HFFc6 (cell line): ENCODE data around the gene CMSS1. TPM values are rescaled to one million over a fixed set of nuclear protein-coding genes. Genes with fewer than 3 reads are reported as not detected.

ENCODE experiments used
- DNase-seq: peaks from one replicate; pipeline ENCODE4 v3.0.0-alpha.2; 2018
- H3K27ac Mint-ChIP-seq: 2 replicates; pipeline ENCODE4 v1.8.0; 2020; ENCODE audit warnings: mild to moderate bottlenecking, mixed read lengths
- H3K27me3 Mint-ChIP-seq: 2 replicates; pipeline ENCODE4 v1.8.0; 2021; ENCODE audit warnings: mild to moderate bottlenecking, moderate library complexity, mixed read lengths; ENCODE audit not compliant: insufficient read depth
- H3K36me3 Mint-ChIP-seq: 2 replicates; pipeline ENCODE4 v1.8.0; 2021; ENCODE audit warnings: low read depth, mixed read lengths
- H3K4me1 Mint-ChIP-seq: 2 replicates; pipeline ENCODE4 v1.8.0; 2020; ENCODE audit warnings: low read depth, mixed read lengths
- H3K4me3 Mint-ChIP-seq: 2 replicates; pipeline ENCODE4 v1.8.0; 2020; ENCODE audit warnings: mild to moderate bottlenecking, moderate library complexity, mixed read lengths
- H3K9me3 Mint-ChIP-seq: 2 replicates; pipeline ENCODE4 v1.8.0; 2020; ENCODE audit warnings: mild to moderate bottlenecking, mixed read lengths
- CTCF ChIP-seq: fragments of 200-600 bp; sonication (generic); IDR thresholded peaks from 2 replicates; pipeline ENCODE4 v1.5.0; 2021; ENCODE audit warnings: antibody characterized with exemption, mild to moderate bottlenecking
- total RNA-seq, 6 experiments: library from RNA; stranded (reverse); fragmentation: NEBNext Ultra II Directional; extraction: Animal tissue kit (Norgen Biotek cat#: 25700); gene quantifications; 2 replicates in 1 of 6; 3 replicates in 5 of 6; pipeline ENCODE4 v1.2.3, GENCODE V29; 2021

CMSS1 gene
- total RNA-seq, 6 experiments from 2014 or later: 27.8 to 47.0 (median 38.1) TPM

GRCh38 chr3:99909714-99910495 lies 92.2 kb downstream of the CMSS1 start:
- no peak for TF ChIP-seq CTCF
- Mint-ChIP-seq H3K9me3 (no peaks in the 10 kb centered on the region), H3K4me1 (peaks cover 27% of the 10 kb centered on the region), H3K27ac (0 out of 2 replicates have a peak overlapping the region, but pooled peaks have one; percentile 19), H3K4me3 (no peak overlapping the region), H3K36me3 (peaks cover 5% of the 10 kb centered on the region; the same call in 1 of the 2 replicates), H3K27me3 (0 out of 2 replicates have a peak, but pooled peaks cover 1% of the 10 kb centered on the region)
- peak; percentile 61 for DNase-seq

- peaks cover 20% of the 10 kb centered on the region for H3K4me1 Mint-ChIP-seq
- no peaks in the 10 kb centered on the region for H3K9me3 Mint-ChIP-seq
- H3K27ac Mint-ChIP-seq: no peak overlapping the region
- H3K4me3 Mint-ChIP-seq: no peak overlapping the region
- H3K27me3 Mint-ChIP-seq: 0 out of 2 replicates have a peak, but pooled peaks cover 1% of the 10 kb centered on the region
- peaks cover 5% of the 10 kb centered on the region; the same call in 1 of the 2 replicates for H3K36me3 Mint-ChIP-seq
- DNase-seq: no peak
- TF ChIP-seq CTCF: no peak
Measured at GRCh38 chr3:99910752-99911290, 93.2 kb downstream of the CMSS1 start.

GRCh38 chr3:99911433-99911832 lies 93.8 kb downstream of the CMSS1 start:
- Mint-ChIP-seq H3K4me1 (peaks cover 20% of the 10 kb centered on the region), H3K27ac (no peak overlapping the region), H3K36me3 (peaks cover 5% of the 10 kb centered on the region; the same call in 1 of the 2 replicates), H3K9me3 (no peaks in the 10 kb centered on the region), H3K27me3 (0 out of 2 replicates have a peak, but pooled peaks cover 1% of the 10 kb centered on the region), H3K4me3 (no peak overlapping the region)
- DNase-seq: no peak
- TF ChIP-seq CTCF: no peak

- TF ChIP-seq CTCF: no peak
- H3K4me3 Mint-ChIP-seq: no peak overlapping the region
Measured at GRCh38 chr3:99915906-99916432, 98.3 kb downstream of the CMSS1 start.

GRCh38 chr3:99918715-99919114 lies 101.1 kb downstream of the CMSS1 start:
- no peak overlapping the region for H3K27ac Mint-ChIP-seq
- TF ChIP-seq CTCF: no peak
- peaks cover 8% of the 10 kb centered on the region; the same call in 1 of the 2 replicates for H3K36me3 Mint-ChIP-seq
- peaks cover 1% of the 10 kb centered on the region; the same call in 1 of the 2 replicates for H3K27me3 Mint-ChIP-seq
- peaks cover 18% of the 10 kb centered on the region for H3K4me1 Mint-ChIP-seq
- no peaks in the 10 kb centered on the region for H3K9me3 Mint-ChIP-seq
- no peak for DNase-seq
- no peak overlapping the region for H3K4me3 Mint-ChIP-seq

More at GRCh38 chr3:99915906-99916432, 98.3 kb downstream of the CMSS1 start:
- Mint-ChIP-seq H3K4me1 (peaks cover 17% of the 10 kb centered on the region), H3K27ac (no peak overlapping the region), H3K9me3 (no peaks in the 10 kb centered on the region), H3K36me3 (no peaks in the 10 kb centered on the region), H3K27me3 (0 out of 2 replicates have a peak, but pooled peaks cover 1% of the 10 kb centered on the region)
- DNase-seq: no peak
